ENCODE data around the gene SYDE1.
A peak's percentile ranks its signal among the peaks of the same experiment; 100 is the strongest.

SYDE1 gene

DNA sequence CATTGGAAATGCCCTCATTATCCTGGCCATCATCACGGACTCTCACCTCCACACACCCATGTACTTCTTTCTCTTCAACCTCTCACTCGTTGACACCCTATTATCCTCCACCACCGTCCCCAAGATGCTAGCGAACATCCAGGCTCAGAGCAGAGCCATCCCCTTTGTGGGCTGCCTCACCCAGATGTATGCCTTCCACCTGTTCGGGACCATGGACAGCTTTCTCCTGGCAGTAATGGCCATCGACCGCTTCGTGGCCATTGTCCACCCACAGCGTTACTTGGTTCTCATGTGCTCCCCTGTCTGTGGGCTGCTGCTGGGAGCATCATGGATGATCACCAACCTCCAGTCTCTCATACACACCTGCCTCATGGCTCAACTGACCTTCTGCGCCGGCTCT, 20.0 kb upstream of the SYDE1 start:
- Histone ChIP-seq H3K9me3 (ENCODE audit: insufficient read depth, low read length) (no peaks in the 10 kb centered on the region), H4K20me1 (ENCODE audit: low read depth, low read length) (no peaks in the 10 kb centered on the region), H3K9me2 (replicated peaks; ENCODE audit: insufficient read depth, low read length) (no peaks in the 10 kb centered on the region), H3K79me2 (ENCODE audit: insufficient read depth, low read length) (no peaks in the 10 kb centered on the region), H3K36me3 (ENCODE audit: low read length) (no peaks in the 10 kb centered on the region), H3K4me3 (ENCODE audit: insufficient read depth, low read length, poor library complexity, severe bottlenecking) (no peak overlapping the region), H2AFZ (ENCODE audit: low read depth, low read length, severe bottlenecking) (no peak overlapping the region), H3K27ac (ENCODE audit: low read depth, low read length) (no peak overlapping the region), H3K4me2 (ENCODE audit: low read depth, low read length, poor library complexity, severe bottlenecking) (no peak overlapping the region), H3K9ac (ENCODE audit: low read length) (no peak overlapping the region), H3F3A (ENCODE audit: insufficient read depth) (no peaks in the 10 kb centered on the region), H3K27me3 (ENCODE audit: low read length) (no peaks in the 10 kb centered on the region)
- TF ChIP-seq, protein P1, sequence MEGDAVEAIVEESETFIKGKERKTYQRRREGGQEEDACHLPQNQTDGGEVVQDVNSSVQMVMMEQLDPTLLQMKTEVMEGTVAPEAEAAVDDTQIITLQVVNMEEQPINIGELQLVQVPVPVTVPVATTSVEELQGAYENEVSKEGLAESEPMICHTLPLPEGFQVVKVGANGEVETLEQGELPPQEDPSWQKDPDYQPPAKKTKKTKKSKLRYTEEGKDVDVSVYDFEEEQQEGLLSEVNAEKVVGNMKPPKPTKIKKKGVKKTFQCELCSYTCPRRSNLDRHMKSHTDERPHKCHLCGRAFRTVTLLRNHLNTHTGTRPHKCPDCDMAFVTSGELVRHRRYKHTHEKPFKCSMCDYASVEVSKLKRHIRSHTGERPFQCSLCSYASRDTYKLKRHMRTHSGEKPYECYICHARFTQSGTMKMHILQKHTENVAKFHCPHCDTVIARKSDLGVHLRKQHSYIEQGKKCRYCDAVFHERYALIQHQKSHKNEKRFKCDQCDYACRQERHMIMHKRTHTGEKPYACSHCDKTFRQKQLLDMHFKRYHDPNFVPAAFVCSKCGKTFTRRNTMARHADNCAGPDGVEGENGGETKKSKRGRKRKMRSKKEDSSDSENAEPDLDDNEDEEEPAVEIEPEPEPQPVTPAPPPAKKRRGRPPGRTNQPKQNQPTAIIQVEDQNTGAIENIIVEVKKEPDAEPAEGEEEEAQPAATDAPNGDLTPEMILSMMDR (IDR thresholded peaks at IDR 0.05; ENCODE audit: insufficient read depth, low read length, poor library complexity, severe bottlenecking), result no peak
- no peak for TF ChIP-seq EZH2phosphoT487 (conservative IDR thresholded peaks at IDR 0.05; ENCODE audit: low read length)

DNA sequence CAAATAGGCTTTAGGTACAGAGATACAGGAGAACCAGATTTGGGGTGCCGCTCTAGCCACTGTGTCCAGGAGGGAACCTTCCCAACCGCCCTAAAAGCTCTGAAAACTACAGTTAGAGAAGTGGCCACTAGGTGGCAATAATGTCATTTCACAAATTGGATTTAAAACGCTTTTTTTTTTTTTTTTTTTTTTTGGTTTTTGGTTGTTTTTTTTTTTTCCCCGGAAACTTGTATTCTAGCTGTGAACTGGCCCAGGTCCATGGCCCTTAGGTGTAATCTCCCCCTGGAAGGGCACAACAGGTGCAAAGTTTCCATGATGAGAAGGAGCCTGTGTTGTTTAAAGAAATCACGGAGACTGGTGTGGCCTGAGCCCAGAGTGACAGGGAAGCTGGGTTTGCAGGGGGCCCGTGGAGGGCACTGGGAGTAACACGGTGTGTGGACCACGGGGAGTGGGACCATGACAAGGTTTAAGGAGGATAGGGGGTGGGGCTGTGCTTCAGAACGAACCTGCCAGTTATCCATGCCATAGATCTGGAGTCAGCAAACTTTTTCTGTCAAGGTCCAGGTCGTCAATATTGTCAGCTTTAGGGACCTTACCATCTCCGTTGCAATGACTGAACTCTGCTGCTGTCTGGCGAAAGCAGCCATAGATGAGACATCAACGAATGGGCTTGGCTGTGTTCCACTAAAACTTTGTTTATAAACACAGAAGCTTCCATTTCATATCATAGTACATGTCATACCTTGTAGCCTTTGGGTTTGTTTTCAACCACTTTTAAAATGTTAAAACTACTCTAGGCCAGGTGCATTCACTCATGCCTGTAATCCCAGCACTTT, 15.1 kb upstream of the SYDE1 start:
- no peaks in the 10 kb centered on the region for H3K79me2 ChIP-seq (ENCODE audit: insufficient read depth, low read length)
- H3K9me3 ChIP-seq (ENCODE audit: insufficient read depth, low read length), result no peaks in the 10 kb centered on the region
- H3K4me3 ChIP-seq (ENCODE audit: insufficient read depth, low read length, poor library complexity, severe bottlenecking), result no peak overlapping the region
- H3K27ac ChIP-seq (ENCODE audit: low read depth, low read length), result no peak overlapping the region
- no peak overlapping the region for H3K9ac ChIP-seq (ENCODE audit: low read length)
- H2AFZ ChIP-seq (ENCODE audit: low read depth, low read length, severe bottlenecking), result peak overlapping the region; percentile 36
- no peaks in the 10 kb centered on the region for H3K9me2 ChIP-seq (replicated peaks; ENCODE audit: insufficient read depth, low read length)
- no peaks in the 10 kb centered on the region for H4K20me1 ChIP-seq (ENCODE audit: low read depth, low read length)
- no peak overlapping the region for H3K4me2 ChIP-seq (ENCODE audit: low read depth, low read length, poor library complexity, severe bottlenecking)
- TF ChIP-seq, protein P1 (IDR thresholded peaks at IDR 0.05; ENCODE audit: insufficient read depth, low read length, poor library complexity, severe bottlenecking), result peak; percentile 52
- no peak for TF ChIP-seq EZH2phosphoT487 (conservative IDR thresholded peaks at IDR 0.05; ENCODE audit: low read length)
- H3K27me3 ChIP-seq (ENCODE audit: low read length), result no peaks in the 10 kb centered on the region
- H3F3A ChIP-seq (ENCODE audit: insufficient read depth), result no peaks in the 10 kb centered on the region
- H3K36me3 ChIP-seq (ENCODE audit: low read length), result no peaks in the 10 kb centered on the region

DNA sequence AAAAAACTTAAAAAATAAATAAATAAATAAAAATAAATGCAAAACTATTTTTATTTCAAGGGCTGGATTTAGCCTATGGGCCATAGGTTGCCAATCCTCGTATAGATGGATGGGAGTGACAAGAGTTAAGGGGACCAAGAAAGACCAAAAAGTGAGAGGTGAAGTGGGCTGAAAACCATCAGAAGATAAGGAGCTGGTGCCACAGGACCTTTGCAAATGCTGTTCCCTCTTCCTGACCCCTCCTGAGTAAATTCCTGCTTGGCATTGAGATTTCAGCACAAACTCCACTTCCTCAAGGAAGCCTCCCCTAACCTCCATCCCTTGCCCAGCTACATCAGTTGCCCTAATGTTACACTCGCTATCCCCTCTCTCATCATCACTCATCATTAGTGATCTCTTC, 14.2 kb upstream of the SYDE1 start:
- no peaks in the 10 kb centered on the region for H3K36me3 ChIP-seq (ENCODE audit: low read length)
- H4K20me1 ChIP-seq (ENCODE audit: low read depth, low read length), result no peaks in the 10 kb centered on the region
- H3F3A ChIP-seq (ENCODE audit: insufficient read depth), result no peaks in the 10 kb centered on the region
- no peak overlapping the region for H3K4me3 ChIP-seq (ENCODE audit: insufficient read depth, low read length, poor library complexity, severe bottlenecking)
- no peaks in the 10 kb centered on the region for H3K9me2 ChIP-seq (replicated peaks; ENCODE audit: insufficient read depth, low read length)
- H3K9ac ChIP-seq (ENCODE audit: low read length), result no peak overlapping the region
- H3K9me3 ChIP-seq (ENCODE audit: insufficient read depth, low read length), result no peaks in the 10 kb centered on the region
- H3K79me2 ChIP-seq (ENCODE audit: insufficient read depth, low read length), result no peaks in the 10 kb centered on the region
- no peak overlapping the region for H3K27ac ChIP-seq (ENCODE audit: low read depth, low read length)
- H2AFZ ChIP-seq (ENCODE audit: low read depth, low read length, severe bottlenecking), result no peak overlapping the region
- no peaks in the 10 kb centered on the region for H3K27me3 ChIP-seq (ENCODE audit: low read length)
- no peak for TF ChIP-seq EZH2phosphoT487 (conservative IDR thresholded peaks at IDR 0.05; ENCODE audit: low read length)
- TF ChIP-seq, protein P1 (IDR thresholded peaks at IDR 0.05; ENCODE audit: insufficient read depth, low read length, poor library complexity, severe bottlenecking), result no peak
- H3K4me2 ChIP-seq (ENCODE audit: low read depth, low read length, poor library complexity, severe bottlenecking), result no peak overlapping the region
